ENCODE measurements around the gene HS2ST1.
A peak's percentile ranks its signal among the peaks of the same experiment; 100 is the strongest.

DNA sequence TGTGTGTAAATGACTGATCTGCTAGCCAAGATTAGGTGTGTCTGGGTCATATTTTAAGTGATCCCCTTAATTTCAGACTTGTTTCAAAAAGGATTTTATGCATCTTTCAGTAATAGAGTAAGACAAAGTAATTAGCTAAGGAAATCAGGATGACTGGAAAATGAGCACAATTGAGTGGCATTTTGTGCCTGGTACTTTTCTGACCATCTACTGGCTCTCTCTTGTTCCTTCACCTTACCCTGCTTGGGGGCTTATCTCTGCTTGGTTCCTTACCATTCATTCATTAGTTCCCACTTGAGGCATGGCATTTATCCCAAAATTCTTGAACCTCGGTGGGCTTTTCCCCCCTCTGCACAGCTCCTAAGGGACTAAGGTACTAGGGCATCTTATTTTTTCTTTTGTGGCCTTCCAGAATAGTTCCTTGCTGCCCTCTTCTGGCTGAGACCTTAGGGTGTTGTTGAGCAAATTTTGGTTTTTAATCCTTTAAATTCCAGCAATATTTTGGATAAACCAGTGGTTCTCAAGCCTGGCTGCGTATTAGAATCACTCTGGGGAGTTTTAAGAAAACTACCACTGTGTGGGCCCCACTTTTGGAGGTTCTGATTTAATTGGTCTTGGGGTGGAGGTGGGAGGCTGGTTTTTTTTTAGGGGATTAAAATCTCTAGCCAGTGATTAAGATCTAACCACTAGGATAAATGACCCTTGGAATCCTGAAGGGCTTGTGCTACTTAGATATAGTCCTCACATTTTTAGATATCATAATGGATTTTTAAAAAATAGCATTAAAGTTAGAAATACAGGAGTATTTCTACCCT, 50.8 kb downstream of the HS2ST1 start:
- TF ChIP-seq, protein P1, sequence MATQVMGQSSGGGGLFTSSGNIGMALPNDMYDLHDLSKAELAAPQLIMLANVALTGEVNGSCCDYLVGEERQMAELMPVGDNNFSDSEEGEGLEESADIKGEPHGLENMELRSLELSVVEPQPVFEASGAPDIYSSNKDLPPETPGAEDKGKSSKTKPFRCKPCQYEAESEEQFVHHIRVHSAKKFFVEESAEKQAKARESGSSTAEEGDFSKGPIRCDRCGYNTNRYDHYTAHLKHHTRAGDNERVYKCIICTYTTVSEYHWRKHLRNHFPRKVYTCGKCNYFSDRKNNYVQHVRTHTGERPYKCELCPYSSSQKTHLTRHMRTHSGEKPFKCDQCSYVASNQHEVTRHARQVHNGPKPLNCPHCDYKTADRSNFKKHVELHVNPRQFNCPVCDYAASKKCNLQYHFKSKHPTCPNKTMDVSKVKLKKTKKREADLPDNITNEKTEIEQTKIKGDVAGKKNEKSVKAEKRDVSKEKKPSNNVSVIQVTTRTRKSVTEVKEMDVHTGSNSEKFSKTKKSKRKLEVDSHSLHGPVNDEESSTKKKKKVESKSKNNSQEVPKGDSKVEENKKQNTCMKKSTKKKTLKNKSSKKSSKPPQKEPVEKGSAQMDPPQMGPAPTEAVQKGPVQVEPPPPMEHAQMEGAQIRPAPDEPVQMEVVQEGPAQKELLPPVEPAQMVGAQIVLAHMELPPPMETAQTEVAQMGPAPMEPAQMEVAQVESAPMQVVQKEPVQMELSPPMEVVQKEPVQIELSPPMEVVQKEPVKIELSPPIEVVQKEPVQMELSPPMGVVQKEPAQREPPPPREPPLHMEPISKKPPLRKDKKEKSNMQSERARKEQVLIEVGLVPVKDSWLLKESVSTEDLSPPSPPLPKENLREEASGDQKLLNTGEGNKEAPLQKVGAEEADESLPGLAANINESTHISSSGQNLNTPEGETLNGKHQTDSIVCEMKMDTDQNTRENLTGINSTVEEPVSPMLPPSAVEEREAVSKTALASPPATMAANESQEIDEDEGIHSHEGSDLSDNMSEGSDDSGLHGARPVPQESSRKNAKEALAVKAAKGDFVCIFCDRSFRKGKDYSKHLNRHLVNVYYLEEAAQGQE (IDR thresholded peaks at IDR 0.05): no peak
- peak; percentile 61 for TF ChIP-seq CTCF (IDR thresholded peaks at IDR 0.05; ENCODE audit: low read depth, low read length, missing input control)
- TF ChIP-seq, protein P2, sequence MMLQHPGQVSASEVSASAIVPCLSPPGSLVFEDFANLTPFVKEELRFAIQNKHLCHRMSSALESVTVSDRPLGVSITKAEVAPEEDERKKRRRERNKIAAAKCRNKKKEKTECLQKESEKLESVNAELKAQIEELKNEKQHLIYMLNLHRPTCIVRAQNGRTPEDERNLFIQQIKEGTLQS (IDR thresholded peaks at IDR 0.05): no peak
- TF ChIP-seq FOXA2 (IDR thresholded peaks at IDR 0.05): no peak
- TF ChIP-seq GABPA (IDR thresholded peaks at IDR 0.05 in 1 of 2, conservative IDR thresholded peaks at IDR 0.05 in 1 of 2): no peak
- no peak for TF ChIP-seq EGR1 (IDR thresholded peaks at IDR 0.05; ENCODE audit: low read depth in 2 of 2)

Data from liver (tissue), 3 donors.